Peyer's patch (tissue), 4 donors: Measurements from ENCODE around the gene DUSP28.

Experiments used
- POLR2A ChIP-seq, 2 donors: fragments of 450-650 bp; IDR thresholded peaks; one replicate each; pipeline ENCODE4 v1.5.1; 2017; ENCODE audit warnings: antibody characterized with exemption in 2 of 2, mild to moderate bottlenecking in 2 of 2, moderate library complexity in 2 of 2
- TF ChIP-seq, protein P1 (sequence below), 6 experiments: fragments of 450-650 bp in 4 of 6; fragments of 200-600 bp in 2 of 6; sonication (generic) in 1 of 6; IDR thresholded peaks; one replicate each; pipeline ENCODE4 v1.5.1; 2017 to 2019; ENCODE audit warnings: antibody characterized with exemption in 6 of 6, mild to moderate bottlenecking in 3 of 6, moderate library complexity in 1 of 6

DNA sequence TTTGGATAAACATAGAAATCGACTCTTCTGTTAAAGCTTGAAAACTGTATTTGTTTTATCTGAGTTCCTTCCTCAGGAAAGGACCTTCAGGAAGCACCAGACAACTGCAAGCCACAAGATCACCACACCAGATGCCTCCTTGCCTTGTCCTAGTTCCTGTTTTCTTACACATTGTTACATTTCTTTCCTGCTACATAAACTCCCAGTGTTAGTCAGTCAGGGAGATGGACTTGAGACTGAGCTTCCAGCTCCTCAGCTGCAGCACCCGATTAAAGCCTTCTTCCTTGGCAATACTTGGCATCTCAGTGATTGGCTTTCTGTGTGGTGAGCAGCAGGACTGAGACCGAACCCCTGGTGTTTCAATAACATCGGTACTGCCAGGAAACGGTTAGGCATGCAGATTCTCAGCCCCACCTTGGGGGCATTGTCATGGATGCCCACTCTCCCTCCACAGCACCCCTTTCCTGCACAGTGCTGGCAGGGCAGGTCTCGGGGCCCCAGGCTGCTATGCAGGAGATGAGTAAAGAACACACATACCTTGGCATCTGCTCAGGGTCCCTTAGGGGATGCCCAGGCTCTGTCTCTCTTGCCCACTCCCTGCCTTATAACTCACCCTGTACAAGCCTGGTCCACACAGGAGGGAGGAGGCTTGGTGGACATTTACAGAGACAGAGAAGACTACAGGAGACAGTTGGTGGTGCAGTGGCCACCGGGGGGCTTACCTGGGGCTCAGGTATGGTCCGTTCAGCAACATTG is 35.0 kb upstream of the DUSP28 start:
- TF ChIP-seq, protein P1, sequence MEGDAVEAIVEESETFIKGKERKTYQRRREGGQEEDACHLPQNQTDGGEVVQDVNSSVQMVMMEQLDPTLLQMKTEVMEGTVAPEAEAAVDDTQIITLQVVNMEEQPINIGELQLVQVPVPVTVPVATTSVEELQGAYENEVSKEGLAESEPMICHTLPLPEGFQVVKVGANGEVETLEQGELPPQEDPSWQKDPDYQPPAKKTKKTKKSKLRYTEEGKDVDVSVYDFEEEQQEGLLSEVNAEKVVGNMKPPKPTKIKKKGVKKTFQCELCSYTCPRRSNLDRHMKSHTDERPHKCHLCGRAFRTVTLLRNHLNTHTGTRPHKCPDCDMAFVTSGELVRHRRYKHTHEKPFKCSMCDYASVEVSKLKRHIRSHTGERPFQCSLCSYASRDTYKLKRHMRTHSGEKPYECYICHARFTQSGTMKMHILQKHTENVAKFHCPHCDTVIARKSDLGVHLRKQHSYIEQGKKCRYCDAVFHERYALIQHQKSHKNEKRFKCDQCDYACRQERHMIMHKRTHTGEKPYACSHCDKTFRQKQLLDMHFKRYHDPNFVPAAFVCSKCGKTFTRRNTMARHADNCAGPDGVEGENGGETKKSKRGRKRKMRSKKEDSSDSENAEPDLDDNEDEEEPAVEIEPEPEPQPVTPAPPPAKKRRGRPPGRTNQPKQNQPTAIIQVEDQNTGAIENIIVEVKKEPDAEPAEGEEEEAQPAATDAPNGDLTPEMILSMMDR (IDR thresholded peaks at IDR 0.05) = no peak
- TF ChIP-seq POLR2A (IDR thresholded peaks at IDR 0.05) = no peak
